GM20000 (cell line): ENCODE results near the gene NBAS.

Source experiments
- DNase-seq: peaks from one replicate; pipeline ENCODE4 v3.0.0; 2012; ENCODE audit warnings: low spot score
- CTCF ChIP-seq: IDR thresholded peaks from 2 replicates; pipeline ENCODE4 v1.5.1; 2012; ENCODE audit warnings: mild to moderate bottlenecking, control low read depth; ENCODE audit errors: extremely low read depth, missing control alignments

Gene NBAS

GRCh38 chr2:15400240-15400826 lies 160.8 kb downstream of the NBAS start:
- TF ChIP-seq CTCF: no peak
- no peak for DNase-seq

DNA sequence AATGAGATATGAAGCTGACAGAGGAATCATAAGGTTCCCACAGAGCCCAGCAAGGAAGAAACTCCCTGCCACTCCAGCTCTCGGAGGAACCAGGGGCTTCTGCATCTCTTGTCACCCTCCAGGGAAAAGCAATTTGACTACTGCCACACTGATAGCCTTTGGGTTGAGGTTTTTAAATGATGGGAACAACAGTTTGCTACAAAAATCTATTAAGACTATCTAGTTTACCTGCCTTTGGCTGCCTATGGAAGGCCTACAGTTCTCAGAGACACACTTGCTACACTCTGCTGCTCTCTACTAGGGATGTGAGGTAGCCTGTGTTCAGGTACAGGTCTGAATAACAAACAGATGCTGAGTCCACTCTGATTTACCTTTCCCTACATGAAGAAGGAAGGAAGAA lies 161.9 kb downstream of the NBAS start:
- no peak for DNase-seq
- TF ChIP-seq CTCF: no peak

GRCh38 chr2:15391751-15392150 lies 169.4 kb downstream of the NBAS start:
- TF ChIP-seq CTCF: no peak
- DNase-seq: no peak

GRCh38 chr2:15389895-15390294 lies 171.2 kb downstream of the NBAS start:
- no peak for DNase-seq
- no peak for TF ChIP-seq CTCF

- no peak for DNase-seq
- no peak for TF ChIP-seq CTCF
Observed at GRCh38 chr2:15389326-15389700, 171.8 kb downstream of the NBAS start.

DNA sequence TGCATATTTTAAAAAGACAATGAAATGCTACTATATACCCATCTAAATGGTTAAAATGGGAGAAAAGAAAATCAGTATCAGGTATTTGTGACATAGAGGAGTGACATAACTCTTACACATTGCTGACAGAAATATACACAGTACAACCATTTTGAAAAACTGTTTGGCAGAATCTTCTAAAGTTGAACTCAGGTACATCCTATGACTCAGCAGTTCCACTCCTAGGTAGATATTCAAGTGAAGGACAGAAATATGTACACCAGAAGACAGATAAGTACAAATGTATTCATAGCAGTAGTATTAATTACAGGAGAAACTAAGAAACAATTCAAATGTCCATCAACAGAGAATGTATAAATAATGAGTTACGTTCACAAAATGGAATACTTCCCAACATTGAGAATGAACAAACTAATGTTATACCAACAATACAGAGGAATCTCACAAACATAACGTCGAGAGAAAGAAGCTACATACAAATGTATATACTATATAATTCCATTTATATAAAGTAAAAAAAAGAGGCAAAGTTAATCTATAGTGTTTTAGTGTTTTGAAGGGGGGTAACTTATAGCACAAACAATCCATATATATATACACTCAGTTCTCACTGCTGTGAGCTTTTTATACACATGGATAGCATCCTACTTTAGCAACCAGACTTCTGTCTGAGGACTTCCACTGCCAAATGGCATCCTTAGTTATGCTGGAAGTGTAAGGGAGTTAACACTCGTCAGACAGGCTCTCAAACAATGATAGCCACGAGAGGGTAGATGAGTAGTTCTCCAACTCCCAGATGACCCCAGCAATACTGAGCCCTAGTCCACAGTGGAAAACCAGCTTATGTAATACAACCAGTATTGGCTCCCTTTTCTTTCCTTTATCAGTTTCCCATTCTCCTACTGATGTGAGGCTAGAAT lies 172.5 kb downstream of the NBAS start:
- no peak for TF ChIP-seq CTCF
- DNase-seq: no peak

- TF ChIP-seq CTCF: no peak
- no peak for DNase-seq
Observed at GRCh38 chr2:15385184-15385583, 175.9 kb downstream of the NBAS start.
